RKO (cell line): Measurements from ENCODE around the gene ARHGEF1.
"Not testable (repeated sequence)": the region's sequence is repeated elsewhere in the genome, so short reads cannot be mapped to it uniquely, and the experiment has no call there.

Source experiments
- DNase-seq: peaks from one replicate; pipeline ENCODE4 v3.0.0-alpha.2; 2016; ENCODE audit warnings: low spot score

The ARHGEF1 gene

GRCh38 chr19:41905273-41906002 is 22.5 kb downstream of the ARHGEF1 start:
- no peak for DNase-seq

GRCh38 chr19:41906271-41906670 is 23.3 kb downstream of the ARHGEF1 start:
- no peak for DNase-seq

DNA sequence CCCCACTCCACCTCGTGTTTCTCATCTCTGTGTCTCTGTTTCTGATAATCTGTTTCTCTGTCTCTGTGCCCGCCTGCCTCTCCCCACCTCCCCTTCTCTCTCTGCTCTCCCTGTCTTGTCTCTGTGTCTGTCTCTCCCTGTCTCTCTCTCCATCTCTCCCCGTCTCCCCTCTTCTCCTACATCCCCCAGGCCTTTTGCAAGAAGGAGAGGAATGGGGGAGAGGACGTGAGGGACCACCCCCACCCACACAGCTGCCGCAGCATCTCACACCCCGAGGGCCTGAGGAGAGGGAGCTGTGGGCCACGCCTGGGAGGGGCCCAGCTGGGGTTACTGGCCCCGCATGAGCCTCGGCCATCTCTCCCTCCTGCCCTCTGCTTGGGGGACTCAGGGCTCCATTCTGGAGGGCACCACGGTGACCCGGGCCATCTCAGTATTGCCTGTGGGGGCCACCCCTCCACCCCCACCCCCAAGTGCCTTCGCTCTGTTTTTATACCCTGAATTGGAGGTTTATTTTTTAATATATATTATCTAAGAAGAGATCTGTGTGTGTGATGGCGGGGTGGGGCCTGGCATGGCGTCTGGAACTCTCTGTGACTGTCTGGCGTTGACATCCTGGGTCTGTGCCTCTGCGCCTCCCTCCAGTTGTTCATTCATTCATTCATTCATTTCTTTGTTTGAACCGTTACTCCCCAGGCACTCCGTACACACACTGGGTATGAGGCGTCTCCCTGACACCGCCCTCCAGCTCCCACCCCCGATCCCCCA is 24.1 kb downstream of the ARHGEF1 start:
- no peak for DNase-seq

GRCh38 chr19:41907994-41908615 is 25.1 kb downstream of the ARHGEF1 start:
- no peak for DNase-seq

DNA sequence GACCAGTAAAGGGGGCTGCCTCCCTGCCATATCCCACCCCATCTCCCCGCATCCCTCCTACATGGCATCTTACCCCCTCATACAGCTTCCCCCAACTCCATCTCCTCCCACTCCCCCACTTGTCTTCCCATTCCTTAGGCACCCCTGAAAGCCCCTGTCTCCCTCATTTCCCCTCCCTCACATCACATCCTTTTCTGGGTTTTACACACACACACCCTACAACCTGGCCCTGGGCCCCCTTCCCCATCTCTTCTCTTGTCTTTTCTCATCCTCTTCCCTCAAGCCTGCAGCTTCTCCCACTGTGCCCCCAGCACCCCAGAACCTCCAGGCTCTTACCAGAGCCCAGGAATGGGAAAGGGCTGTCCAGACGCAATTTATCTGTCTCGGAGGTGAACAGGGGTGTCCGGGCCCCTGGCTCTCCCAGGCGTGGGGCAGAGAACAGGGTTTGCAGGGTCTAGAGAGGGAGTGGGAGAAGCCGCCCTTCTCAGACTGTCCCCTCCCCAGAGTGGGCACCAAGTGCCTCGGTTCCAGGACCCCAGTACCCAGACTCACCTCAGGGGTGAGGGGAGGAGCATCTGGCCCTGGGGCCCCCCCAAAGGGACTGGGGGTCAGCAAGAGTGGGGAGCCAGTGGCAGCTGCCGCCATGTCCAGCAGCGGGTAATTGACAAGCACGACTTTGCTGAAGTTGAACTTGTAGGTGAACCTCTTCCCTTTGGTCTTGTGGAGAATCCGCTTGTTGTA is 25.9 kb downstream of the ARHGEF1 start:
- DNase-seq, result no peak

DNA sequence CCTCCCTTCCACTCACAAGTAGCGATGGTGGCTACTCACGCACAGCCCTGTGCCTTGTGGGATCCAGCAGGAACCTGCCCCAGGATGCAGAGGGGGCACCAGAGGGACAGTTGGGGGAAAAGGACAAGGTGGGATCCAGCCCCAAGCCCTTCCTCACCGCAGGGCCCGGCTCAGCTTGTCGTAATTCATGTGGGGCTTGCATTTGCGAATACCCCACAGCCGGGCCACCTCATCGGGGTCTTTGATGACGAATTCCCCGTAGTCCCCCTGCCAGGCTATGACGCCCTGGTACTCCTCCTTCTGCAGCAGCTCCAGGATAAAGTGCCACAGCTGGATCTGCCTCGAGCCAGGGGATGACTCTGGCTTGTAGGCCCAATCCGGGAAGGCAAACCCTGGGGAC is 26.7 kb downstream of the ARHGEF1 start:
- DNase-seq, result no peak

DNA sequence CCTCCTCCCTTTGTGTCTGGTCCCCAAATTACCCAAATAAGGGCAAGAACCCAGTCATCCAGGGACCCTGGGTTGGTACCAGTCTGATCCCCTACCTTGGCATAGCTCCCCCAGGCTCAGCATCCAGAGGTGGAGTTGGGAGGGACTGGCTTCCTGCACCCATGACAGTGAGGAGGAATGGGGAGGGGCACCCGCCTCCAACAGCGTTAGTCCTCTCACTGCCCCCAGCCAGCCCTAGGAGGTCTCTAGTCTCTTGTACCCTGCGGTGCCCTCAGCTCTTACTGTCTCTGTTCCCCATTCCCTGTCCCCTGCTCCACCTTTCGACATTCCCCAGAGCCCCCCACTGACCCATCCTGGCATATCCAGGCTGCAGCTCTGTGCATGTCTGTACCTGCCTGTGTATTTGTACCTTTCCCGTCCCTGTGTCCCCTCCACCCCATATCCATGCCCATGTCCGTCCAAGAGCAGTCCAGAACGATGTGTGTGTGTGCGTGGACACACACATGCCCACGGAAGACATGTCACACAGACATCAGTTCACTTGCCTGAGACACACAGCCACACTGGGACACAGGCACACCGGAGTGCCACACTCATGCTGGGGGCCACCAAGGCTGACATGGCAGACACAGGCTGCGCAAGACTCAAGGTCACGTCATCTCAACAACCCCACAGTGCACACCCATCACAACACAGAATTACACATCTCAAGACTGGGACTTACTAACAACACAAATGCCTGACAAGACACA is 27.4 kb downstream of the ARHGEF1 start:
- no peak for DNase-seq

DNA sequence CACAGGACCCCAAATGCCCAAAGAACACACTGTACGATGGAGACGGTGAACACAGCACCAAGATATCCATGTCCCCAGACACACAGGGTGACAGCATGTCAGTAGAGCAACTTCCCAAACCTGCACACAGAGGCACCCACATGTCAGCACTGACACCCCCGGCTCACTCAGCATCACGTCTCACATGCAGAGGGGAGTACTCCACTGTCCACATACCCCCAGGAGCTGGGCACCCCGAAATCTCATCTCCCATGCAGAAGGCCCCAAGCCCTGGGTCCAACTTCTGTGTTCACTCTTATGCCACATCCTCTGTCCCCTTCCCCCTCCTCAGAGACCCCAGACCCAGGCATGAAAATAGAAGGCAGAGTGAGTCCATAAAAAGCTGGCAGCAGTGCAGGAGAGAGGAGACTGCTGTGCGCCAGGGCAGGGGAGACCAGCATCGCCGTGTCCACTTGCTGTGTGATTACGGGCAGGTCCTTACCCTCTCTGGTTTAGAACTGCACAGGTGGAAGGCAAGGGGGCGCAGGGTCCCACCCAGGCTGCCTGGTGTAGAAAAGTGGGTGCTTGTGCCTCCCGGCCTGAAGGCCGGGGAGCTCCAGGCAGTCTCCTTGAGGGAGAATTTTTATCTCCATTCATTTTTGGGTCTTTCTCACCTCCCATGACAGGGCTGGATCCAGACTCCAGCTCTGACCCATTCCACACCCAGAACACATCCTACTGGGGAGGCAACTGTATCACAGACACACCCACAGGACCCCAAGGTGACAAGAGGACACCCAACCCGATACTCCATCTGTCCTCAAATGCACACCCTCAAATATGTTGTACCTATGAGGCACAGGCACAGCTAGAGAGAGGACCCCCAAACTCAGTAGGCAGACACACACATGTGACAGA is 28.3 kb downstream of the ARHGEF1 start:
- no peak for DNase-seq

GRCh38 chr19:41911889-41912731 is 29.1 kb downstream of the ARHGEF1 start:
- DNase-seq, result no peak

DNA sequence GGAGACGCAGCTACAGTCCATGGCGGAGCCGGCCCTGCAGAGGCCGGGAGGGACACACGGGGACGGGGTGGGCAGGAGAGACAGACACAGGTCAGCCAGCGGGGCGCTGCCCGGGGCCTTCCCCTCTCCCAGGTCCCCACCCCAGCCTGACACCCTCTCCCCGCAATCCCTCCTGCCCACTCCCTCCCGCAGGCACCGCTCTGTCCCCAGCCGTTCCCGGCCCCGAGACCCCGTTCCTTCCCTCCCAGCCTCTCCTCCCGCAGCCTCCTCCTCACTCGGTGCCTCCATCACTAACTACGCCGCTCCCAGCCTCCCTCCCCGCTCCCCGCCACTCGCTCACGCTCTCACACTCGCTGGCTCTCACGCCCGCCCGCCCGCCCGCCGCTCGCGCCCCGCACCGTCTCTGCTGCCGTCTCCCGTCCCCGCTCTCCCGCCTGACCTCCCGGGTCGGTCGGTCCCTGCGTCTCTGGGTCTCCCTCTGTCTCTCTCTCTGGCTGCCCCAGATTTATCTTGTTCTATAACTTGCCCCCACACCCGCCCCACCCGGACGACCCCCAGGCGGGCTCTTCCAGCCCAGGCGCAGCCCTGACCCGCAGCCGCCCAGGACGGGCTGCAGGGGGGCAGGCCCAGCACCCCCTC is 30.0 kb downstream of the ARHGEF1 start:
- no peak for DNase-seq

GRCh38 chr19:41913538-41914423 is 30.8 kb downstream of the ARHGEF1 start:
- no peak for DNase-seq

DNA sequence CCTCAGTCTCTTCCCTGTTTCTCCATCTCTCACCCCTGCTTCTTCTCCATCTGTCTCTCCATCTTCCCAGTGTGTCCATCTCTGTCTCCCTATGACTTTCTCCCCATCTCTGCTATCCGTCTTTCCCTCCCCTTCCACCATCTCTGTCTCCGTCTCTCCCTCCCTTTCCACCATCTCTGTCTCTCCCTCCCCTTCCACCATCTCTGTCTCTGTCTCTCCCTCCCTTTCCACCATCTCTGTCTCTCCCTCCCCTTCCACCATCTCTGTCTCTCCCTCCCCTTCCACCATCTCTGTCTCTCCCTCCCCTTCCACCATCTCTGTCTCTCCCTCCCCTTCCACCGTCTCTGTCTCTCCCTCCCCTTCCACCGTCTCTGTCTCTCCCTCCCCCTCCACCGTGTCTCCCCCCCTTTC is 31.4 kb downstream of the ARHGEF1 start:
- not testable (repeated sequence) for DNase-seq

GRCh38 chr19:41915021-41915775 is 32.2 kb downstream of the ARHGEF1 start:
- no peak for DNase-seq

GRCh38 chr19:41915776-41916414 is 32.9 kb downstream of the ARHGEF1 start:
- no peak for DNase-seq

DNA sequence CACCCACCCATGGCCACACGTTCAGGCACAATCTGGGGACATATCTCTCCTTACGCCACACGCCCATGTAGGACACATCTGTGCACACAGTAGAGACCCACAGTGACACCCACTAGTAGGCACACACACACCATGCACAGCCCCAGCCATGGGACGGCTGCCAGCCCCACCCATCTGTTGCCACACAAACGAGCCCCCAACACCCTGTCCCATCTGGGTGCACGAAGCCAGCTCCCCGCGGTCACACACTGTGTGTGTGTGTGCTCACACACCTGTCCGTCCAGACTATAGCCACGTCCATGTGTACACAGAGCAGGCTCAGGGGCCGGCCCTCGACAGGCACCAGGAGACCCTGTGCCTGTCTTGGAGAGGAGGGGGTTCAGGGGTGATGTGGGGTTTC is 34.7 kb downstream of the ARHGEF1 start:
- no peak for DNase-seq

DNA sequence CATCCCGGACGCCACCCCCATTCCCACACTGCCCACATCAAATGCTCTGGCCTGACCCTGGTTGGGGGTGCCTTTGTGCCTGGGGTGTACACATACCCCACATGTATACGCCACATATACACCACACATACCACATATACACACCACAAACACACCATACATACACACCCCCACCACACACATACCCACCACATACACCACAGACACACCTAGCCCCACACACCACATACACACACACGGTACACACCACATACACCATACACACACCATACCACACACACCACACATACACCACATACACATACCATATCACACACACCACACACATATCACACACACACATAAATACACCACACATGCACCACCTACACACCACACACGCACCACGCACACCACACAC is 35.1 kb downstream of the ARHGEF1 start:
- DNase-seq, result no peak
